Measurements from ENCODE around the gene ARMC9. TPM values are rescaled to one million over a fixed set of nuclear protein-coding genes. Genes with fewer than 3 reads are reported as not detected.

ARMC9 gene
- total and polyA plus RNA-seq, 2 experiments from 2014 or later = 22.5 to 23.7 TPM

DNA sequence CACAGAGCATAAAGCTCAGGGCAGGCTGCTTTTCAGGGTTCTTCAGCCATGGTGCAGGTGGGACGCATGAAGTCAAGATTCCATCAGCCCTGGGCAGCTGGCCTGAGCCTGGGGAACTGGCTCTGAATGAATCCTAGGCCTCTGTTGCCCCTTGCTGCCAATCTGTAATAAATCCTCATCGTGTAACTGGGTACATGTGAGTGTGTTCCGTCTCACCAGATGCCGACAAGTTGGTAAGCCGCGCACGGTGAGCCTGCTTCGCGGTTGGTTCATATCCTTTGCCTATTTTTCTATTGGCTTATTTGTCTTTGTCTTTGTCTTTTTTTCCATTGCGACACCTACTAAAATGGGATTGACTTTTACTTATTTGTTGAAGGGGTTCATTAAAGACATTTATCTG, 224.7 kb downstream of the ARMC9 start:
- H3K27me3 ChIP-seq = no peaks in the 10 kb centered on the region
- no peaks in the 10 kb centered on the region for H3K9me2 ChIP-seq (replicated peaks; ENCODE audit: insufficient read depth)
- WGBS (ENCODE audit: low lambda C conversion rate, missing lambda C conversion rate) = 91% methylated on average over 10 of the region's 10 CpGs
- H3K27ac ChIP-seq = no peak overlapping the region
- H3K4me2 ChIP-seq = no peak overlapping the region
- H3K36me3 ChIP-seq (replicated peaks; ENCODE audit: insufficient read depth, low read depth) = no peaks in the 10 kb centered on the region
- DNase-seq (ENCODE audit: low spot score) = no peak
- TF ChIP-seq EZH2phosphoT487 (IDR thresholded peaks at IDR 0.05; ENCODE audit: low read depth, severe bottlenecking, unreplicated experiment) = no peak
- TF ChIP-seq, protein P1, sequence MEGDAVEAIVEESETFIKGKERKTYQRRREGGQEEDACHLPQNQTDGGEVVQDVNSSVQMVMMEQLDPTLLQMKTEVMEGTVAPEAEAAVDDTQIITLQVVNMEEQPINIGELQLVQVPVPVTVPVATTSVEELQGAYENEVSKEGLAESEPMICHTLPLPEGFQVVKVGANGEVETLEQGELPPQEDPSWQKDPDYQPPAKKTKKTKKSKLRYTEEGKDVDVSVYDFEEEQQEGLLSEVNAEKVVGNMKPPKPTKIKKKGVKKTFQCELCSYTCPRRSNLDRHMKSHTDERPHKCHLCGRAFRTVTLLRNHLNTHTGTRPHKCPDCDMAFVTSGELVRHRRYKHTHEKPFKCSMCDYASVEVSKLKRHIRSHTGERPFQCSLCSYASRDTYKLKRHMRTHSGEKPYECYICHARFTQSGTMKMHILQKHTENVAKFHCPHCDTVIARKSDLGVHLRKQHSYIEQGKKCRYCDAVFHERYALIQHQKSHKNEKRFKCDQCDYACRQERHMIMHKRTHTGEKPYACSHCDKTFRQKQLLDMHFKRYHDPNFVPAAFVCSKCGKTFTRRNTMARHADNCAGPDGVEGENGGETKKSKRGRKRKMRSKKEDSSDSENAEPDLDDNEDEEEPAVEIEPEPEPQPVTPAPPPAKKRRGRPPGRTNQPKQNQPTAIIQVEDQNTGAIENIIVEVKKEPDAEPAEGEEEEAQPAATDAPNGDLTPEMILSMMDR (IDR thresholded peaks at IDR 0.05; ENCODE audit: poor library complexity) = no peak
- TF ChIP-seq EZH2 (IDR thresholded peaks at IDR 0.05; ENCODE audit: borderline replicate concordance) = no peak
- no peaks in the 10 kb centered on the region for H3K79me2 ChIP-seq
- H4K20me1 ChIP-seq (ENCODE audit: insufficient read depth, poor library complexity, severe bottlenecking) = no peaks in the 10 kb centered on the region
- no peaks in the 10 kb centered on the region for H3K9me3 ChIP-seq (ENCODE audit: low read depth)
- H2AFZ ChIP-seq = no peak overlapping the region
- no peaks in the 10 kb centered on the region for H3K4me1 ChIP-seq (ENCODE audit: insufficient read depth)
- H3K4me3 ChIP-seq = no peak overlapping the region

Small RNAs within 50 kb of the gene (microRNA-seq; reads per million reads assigned to microRNA genes)
- not detected for gene MIR4777

Small RNAs within 50 kb of the gene (small RNA-seq; reads per million reads assigned to genes)
- gene AC018738.1 (not detected), gene MIR4777 (not detected)

Other genes with a start within 250 kb of the ARMC9 start
- gene SPATA3, start 202.5 kb upstream of the ARMC9 start, total RNA-seq = not detected in 2 replicates
- gene SPATA3, start 202.5 kb upstream of the ARMC9 start, polyA plus RNA-seq = not detected in 2 replicates
- 108 and 112 TPM in 2 replicates for gene C2orf72, start 161.1 kb upstream of the ARMC9 start, total RNA-seq
- gene C2orf72, start 161.1 kb upstream of the ARMC9 start, polyA plus RNA-seq = 64.1 and 86.9 TPM in 2 replicates
- 92.9 and 93.6 TPM in 2 replicates for gene PSMD1, start 141.8 kb upstream of the ARMC9 start, total RNA-seq
- 96.3 and 106 TPM in 2 replicates for gene PSMD1, start 141.8 kb upstream of the ARMC9 start, polyA plus RNA-seq
- gene HTR2B, start 73.6 kb upstream of the ARMC9 start, total RNA-seq = 0.73 and 0.80 TPM in 2 replicates
- 1.1 and 1.6 TPM in 2 replicates for gene HTR2B, start 73.6 kb upstream of the ARMC9 start, polyA plus RNA-seq
- gene B3GNT7, start 197.1 kb downstream of the ARMC9 start, total RNA-seq = 4.0 and 6.2 TPM in 2 replicates
- gene B3GNT7, start 197.1 kb downstream of the ARMC9 start, polyA plus RNA-seq = 2.3 and 4.3 TPM in 2 replicates